ENCODE measurements around the gene TSTD1.
A peak's percentile ranks its signal among the peaks of the same experiment; 100 is the strongest.

Gene TSTD1, protein sequence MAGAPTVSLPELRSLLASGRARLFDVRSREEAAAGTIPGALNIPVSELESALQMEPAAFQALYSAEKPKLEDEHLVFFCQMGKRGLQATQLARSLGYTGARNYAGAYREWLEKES

DNA sequence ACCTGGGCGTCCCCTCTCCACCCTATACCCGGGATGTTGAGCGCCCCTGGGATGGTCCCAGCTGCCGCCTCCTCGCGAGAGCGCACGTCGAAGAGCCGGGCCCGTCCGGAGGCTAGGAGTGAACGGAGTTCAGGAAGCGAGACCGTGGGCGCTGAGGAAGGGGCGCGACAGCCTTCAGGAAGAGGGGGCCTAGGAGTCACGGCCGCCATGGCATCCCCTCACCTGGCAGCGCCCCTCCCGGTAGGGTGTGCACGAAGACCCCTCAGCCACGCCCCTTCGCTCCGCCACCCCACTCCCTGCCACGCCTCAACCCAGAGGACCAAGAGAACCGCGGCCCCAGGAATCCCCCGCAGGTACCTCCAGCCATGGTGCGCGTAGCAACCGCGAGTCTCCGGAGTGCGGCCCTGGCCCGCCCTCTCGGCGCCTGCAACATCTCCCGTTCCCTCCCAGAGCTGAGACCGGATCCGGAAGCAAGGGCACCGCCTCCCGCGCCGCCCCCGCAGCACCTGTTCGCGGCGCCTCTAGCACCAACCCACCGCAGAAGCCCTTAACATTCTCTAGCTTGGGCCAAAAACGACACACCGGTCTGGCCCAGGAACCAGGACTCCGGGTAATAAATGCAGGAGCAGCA is at the start of gene TSTD1:
TSTD1 (minus strand) TSS at position 442 of the 631 bp plus-strand sequence; CDS start at position 367, 75 bp downstream.
- peak; percentile 68 for DNase-seq

DNA sequence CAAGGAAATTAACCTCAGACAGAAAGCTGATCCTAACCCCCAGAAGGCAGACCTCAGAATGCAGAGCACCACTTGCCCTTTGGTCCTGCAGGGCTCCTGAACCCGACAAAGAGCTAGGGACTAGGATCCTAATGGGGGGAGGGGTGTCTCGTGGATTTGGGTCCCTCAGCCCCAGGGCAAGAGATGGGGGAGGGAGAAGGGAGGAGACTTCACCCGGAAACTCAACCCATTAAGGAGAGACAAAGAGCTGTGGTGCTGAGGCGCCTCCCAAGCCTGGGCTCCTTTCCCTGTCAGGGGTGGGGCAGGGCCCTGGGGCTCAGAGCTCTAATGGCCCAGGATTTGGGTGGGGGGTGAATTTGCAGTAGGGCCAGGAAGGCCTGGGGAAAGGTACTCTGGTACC is 47.7 kb upstream of the TSTD1 start:
- no peak for DNase-seq

DNA sequence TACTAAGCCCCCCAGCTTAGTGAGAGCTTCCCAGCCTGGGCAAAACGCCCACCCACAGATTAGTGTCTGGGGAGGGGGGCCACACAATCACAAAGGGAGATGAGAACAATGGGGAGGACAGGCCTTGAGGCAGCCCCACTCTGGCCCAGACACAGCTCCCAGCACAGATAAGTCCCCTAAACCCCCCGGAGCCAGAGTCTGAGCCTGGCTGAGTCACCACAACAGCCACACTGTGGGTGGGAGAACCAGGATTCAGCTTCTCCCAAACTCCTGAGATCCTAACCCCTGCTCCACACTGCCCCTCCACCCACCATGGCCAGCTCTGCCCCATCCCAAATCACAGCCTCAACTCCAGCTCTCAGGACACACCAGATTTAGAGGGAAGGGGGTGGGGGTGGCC is 46.4 kb upstream of the TSTD1 start:
- DNase-seq = no peak

DNA sequence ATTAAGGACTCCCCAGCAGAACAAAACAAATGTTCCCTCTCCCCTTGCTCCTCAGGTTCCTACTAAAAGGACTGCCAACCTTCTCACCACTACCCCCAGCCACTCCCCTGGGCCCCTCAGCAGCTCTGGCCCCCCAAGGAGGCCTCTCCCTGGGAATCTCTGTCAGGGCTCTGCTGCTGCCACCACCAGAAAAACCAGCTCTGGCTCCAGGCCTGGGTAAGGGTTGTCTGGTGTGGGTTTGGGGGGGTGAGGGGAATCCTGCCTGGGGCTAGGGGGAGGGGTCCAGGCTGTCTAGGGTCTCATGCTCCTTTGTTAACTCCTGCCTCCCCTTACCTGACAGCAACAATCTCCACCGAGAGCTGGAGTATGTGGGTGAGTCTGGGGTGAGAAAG is 45.8 kb upstream of the TSTD1 start:
- no peak for DNase-seq

DNA sequence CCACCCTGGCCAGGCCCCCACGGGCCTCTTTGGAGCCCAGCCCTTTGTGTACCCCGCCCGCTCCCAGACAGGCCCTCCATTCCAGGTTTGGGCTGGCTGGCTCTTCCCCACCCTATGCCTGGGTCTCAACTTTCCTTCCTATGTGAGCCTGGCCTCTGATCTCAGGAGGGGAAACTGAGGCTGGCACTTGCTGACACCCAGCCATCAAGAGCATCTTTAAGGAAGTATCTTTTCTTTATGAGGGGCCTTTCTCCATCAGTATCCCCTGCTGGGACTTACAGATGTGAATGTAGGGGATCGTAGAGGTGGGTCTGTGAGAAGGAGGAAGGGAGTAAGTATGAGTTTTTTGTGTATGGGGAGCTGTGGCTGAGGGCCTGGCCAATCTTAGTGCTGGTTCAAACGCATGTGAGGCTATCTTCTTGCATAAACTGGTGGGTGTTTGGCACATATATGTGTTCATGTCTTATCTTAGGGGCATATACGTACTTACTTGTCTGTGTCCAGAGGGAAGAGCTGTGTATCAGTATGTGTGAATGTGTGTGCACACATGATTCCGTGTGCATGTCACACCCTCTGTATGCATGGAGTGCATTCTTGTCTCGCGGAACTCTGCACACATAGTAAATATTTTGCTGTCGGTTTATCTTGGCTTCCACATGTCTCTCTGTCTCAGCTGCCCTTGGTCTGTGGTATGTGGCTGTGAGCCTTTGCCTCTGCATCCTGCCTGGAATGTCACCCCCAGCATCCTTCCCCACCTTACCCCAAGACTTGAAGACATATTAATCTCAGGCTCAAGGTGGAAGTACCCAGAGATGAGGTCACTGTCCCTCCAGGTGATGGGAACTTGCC is 45.2 kb upstream of the TSTD1 start:
- no peak for DNase-seq

DNA sequence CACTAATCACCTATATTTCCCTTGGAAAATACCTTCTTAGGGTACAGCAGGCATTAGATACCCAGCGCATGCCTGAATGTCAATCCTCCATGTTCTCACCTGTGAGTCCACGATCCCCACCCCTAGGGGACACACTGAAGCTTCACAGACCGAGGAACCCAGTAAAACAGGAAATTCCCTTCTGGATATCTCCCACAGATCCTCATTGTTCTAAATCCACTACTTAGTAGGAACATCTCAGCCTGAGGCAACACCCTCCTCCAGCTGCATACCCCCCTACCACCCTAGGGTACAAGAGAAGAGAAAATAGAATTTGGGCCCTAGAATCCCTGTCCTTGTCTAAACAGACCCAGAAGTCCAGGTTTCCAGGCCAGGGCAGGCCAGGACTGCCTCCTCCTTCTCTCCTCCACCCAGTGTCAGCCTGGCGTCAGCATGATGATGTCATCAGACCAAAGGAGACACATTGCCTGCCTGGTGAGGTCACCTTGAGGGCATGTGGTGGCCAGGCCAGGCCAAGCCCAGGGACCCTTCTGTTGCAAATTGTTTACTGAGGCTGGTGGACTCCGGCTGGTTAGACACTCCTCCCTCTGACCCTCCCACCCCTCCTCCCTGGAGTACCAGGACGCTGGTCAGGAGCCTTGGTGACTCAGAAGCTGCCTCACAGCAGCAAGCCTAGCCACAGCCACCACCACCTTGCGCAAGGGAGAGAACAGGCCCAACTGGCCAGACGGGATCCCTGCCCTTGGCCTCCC is 44.4 kb upstream of the TSTD1 start:
- DNase-seq = no peak

DNA sequence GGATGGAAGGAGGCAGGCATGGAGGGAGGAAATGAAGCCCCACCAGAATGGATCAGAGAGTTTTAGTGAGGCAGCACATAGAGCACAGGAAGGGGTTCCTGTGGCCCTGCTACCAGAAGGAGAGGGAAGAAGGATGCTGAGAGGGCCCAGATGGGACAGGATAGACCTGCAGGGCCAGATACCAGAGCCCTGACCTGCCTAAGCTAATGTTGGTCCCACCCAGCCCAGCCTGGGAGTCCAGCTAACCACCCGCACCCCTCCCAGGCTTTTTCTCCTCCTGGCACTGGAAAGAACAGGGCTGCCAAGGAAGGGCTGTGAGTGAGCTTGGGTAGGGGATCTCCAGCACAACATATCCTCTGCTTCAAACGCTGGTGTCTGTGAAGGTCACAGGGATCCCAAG is 43.7 kb upstream of the TSTD1 start:
- no peak for DNase-seq

DNA sequence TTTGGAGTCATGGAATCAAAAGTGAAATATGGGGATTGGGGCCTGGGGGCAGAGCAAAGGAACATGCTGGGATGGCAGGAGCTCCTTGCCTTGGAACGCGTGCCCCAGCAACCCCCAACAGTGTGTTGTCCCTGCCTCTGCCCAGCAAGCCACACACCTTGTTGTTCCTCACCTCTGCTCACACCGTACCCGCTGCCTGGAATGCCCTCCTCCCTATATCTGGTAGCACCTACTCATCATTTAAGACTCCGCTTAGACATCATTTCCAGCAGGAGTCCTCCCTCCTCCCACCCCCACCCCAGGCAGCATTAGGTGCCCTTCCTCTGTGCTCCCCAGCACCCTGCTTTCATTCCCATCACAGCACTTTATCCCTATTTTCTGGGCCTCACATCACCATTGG is 42.8 kb upstream of the TSTD1 start:
- DNase-seq = no peak

DNA sequence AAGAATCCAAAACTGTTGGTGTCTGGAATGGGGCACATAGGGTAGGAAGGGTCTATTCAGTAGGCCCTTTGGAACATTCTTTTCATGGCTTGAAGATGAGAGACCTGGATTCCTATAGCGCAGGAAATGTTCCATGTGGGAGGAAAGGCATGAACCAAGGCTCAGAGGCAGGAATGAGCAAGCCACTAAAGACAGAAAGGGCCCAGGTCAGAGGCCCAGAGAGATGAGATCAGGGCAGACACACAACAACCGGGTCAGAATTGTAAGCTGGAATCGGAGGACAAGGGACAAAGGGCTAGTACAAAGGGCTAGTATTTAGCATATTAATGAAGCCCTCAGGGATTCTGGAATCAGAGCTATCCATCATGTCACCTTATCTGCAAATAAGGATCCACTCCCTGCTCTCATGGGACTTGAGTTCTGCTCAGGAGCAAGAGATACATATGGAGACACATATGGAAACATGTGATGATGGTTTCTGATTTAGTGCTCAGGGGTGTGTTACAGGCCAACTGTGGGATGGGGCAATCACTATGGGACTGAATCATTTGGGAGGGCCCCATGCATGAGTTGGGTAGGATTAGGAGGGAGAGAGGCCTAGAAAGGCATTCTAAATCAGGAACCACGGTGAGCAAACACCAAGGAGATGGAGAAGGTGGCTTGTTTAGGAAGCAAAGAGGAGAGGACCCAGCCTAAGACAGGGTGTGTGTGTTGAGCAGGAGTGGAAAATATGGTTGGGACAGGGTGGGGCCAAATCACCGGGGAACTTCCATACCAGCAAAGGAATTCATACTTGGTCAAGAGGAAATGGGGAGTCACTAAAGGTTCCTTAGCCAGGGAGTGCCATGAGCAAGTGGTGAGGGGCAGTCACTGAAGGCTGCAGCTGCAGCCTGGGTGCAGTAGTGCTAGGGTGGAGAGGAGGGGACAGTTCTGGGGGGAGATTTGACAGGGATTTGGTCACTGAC is 42.0 kb upstream of the TSTD1 start:
- no peak for DNase-seq

DNA sequence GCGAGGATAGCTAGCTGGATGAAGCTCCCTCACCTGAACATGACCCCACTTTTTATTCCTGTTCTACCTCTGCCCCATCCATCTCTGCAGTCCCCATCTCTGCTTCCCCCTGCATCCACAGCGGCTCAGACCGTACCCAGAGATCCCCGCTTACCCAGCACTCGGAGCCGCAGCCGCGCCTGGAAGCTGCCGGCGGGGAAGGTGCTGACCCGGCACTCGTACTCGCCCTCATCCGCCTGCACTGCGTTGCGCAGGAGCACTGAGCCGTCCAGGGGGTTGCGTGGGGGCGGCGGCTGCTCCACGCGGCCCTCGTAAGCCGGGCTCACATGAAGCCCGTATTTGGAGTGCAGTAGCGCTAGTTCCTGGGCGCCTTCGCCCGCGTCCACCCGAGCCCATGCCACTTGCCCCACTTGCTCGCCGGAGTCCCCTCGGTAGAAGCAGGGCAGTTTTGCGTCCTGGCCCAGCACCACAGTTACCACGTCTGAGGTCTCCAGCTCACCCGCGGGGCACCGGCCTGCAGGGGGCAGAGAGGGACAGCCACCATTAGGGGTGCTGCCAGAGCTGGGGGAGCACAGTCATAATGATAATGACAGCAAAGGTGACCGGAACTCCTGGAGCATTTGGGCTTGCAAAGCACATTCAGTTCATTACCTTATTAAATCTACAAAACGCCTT is 40.8 kb upstream of the TSTD1 start:
- no peak for DNase-seq

DNA sequence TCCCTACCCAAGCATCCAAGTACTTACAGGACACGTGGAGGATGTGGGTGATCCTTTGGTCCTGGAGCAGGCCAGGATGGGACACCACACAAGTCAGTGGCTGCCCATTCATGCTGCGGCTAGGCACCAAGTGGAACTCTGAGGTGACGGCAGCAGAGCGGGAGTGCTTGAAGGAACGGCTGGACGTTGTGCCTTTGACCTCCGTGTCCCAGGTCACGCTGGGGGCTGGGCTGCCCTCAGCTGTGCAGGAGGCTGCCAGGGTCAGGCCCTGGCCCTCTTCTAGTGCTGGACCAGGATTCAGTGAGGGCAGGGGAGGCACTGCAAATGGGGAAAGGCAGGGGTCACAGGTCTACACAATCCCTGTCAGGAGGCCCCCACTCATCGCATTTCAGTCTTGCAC is 38.7 kb upstream of the TSTD1 start:
- DNase-seq = no peak

DNA sequence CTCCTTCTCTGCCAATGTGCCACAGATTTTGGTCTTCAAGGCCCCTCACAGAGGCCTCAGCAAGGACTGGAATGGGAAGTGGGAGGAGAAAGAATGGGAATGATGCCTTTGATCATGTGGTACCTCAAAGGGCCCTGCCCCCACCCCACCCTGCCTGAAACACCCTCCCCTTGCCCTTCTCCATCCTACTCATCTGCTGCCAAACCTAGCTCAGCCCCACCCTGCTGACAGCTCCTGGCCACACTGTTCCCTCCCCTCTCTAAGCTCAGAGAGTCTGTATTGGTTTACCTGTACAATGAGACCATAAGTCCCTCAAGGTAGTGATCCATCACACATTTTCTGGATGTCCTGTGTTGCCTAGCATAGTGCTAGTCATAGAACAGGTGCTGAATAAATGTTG is 37.6 kb upstream of the TSTD1 start:
- no peak for DNase-seq

DNA sequence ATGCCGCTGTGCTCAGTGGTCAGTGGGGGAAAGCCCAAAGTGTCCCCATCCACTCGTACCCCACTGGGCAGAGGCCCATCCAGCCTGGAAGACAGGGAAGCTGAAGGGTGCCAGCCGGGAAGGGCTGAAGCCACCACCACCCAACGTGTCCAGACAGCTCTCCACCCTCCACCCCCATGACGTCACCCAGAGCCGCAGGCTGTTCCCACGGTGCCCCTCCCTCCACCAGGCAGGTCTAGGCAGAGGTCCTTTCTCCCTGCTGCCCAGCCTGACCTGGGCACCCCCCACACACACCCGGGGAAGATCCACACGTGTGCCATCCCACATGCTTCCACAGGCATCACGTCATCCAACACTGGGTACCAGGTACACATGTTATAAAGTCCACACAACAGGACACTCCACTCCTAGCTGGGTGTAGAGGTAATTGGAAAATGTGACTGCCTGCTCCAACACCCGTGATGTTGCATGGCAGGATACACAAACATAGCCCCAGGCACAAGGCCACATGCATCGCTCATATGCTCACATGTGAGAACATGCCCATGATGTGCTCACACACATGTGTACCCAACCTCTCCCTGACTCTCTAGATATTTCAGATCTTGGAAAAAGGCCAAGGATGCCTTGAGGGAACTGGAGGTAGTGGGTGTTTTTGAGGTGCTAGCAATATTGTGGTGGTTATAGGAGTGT is 36.1 kb upstream of the TSTD1 start:
- DNase-seq = no peak

DNA sequence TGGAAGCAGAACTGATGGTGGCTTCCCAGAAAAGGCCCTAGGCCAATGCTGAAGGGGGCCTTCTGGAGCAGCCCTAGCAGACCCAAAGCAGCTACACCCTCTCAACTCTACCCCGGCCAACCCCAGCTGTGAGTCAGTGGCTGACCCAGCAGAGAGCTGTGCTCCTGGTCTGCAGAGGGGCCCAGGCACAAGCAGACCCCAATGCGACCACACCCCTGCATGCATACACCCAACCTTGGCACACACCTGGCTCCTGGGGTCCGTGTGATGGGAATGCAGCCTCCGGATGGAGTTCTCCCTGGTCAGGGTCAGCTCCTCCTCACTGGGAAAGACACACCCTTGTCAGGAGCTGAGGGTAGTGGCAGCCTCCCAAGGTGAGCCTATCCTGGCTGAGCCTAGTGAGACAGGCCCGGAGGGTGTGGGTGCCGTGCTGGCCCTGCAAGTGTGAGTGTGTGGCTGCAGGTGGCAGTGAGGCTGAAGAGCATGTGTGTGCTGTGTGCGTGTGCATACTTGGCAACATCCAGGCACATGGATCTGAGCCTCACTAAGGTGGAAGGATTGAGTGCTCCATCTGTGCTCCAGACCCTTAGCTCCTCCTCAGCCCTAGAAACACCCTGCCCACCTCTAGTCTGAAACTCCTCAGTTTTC is 34.8 kb upstream of the TSTD1 start:
- DNase-seq = no peak

DNA sequence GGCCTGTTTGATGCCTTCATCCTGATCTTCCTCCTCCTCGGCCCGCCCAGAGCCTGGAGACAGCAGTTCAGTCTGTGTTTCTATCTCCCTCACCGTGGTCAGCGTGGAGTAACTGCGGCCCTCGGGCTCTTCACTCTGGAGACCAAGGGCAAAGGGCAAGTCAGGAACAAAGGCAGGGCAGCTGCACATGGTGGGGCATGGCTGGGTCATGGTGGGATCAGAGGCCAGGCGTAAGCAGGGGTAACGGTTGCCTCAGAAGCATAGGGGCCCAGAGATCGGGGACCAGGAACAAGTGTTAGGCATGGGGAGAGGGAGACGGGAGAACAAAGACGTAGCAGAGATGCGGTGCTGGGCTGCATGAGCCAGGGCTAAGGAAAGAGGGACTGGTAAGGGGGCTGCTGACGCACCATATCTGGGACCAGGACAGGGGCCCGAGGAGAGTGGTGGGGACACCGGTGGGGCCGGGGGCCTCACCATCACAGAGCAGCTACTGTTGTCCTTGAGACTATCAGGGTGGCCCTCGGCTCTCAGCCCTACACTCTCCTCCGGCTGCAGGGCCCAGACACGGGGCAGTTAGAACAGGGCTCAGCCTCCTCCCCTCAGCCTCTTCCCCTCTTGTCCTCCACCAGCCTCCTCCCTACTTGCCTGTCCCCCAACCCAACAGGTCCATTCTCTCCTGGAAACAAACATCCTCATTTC is 34.1 kb upstream of the TSTD1 start:
- no peak for DNase-seq

DNA sequence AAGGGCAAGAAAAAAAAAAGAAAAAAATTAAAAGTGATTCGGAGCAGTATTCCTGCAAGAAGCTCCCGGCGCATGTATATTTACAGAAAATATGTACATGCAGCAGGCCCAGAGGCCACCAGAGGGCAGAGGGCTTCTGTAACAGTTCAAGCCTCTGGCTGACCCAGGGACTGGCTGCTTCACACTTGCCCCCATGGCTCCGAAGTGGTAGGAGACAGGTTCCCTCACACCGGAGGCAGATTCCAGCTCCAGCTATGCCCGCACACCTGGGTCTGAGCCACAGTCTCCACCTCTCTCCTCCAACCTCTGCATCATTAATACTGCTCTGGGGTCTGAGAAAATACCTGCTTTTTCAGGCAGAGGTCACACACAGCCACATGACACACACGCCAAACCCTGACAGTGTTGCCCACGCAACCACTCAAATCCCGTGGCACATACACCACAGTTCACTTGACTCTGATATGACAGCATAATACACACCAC is 33.2 kb upstream of the TSTD1 start:
- DNase-seq = no peak

DNA sequence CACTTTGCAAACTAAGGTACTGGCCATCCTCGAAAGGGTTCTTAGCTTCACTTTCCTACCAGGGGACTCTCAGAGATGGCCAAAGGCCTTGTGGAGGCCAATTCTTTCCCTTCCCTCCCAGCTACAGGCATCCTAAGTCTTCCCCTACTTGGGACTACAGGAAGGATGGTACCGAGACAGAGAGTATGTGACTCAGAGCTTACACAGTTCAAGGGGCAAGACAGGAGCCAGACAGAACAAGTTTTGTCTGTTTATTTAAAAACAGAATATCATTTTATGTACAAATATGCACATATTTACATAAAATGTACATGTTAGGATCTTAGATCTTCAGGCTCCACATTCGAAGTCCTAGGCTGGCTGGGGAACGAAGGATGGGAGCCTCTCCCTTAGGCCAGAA is 32.0 kb upstream of the TSTD1 start:
- DNase-seq = no peak

DNA sequence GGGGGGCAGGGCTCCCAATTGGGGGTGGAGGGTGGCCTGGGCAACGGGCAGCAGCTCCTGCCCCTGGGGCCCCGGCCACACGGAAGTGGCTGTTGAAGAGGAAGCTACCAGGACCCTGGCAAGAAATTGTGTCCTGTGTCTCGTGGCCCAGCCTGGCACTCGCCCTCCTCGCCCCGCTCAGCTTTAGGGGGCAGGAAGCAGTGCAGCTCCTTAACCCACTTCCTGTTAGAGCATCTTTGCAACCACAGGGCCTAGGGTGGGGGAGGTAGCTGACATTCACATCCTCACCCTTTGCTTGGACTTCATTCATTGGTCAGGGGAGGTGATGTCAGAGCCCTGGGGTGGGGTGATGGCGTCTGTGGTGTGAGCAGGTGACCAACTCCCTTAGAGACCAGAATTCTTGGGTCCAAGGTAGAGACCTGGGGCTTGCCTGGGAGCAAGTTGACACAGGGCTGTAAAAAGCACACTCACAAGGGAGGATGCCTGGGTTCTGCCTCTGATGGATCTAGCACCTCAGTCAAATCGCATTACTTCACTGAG is 31.0 kb upstream of the TSTD1 start, which contains the start of gene ARHGAP30:
ARHGAP30 (minus strand) TSS at position 161 of the 540 bp plus-strand sequence. CDS start 267 bp downstream, outside the sequence.
- no peak for DNase-seq

DNA sequence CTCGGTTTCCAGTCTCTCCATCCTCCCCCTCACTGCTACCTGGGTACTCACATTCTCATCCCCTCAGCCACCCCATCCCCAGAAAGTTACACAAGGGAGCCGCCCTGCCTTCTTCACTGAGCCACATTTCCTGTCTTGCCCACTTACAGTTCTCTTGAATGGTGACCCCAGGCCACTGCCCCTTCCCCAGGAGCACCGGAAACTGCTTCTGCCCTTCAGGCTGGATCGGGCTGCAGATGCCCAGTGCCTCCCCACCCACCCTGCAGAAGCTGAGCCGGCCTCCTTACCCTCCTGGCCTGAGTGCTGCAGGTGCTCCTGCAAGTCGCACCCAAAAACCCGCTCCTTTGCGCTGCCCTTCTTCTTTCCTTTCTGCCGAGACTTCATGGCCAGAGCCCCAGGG is 30.5 kb upstream of the TSTD1 start:
- DNase-seq = no peak

Measured in NCI-H748 treated with DMSO at 0.1 percent for 48 hours (cell line).